Naive B cell (primary cell): ENCODE measurements around the gene TLK2. TPM values are rescaled to one million over a fixed set of nuclear protein-coding genes. Genes with fewer than 3 reads are reported as not detected.

Experiments used
- ATAC-seq, 2 donors: fragments of 150-1000 bp; cut with Tn5 transposase; 2 replicates each; pipeline ENCODE4 v1.10.0; 2021; ENCODE audit warnings: low read depth in 2 of 2, mild to moderate bottlenecking in 2 of 2, moderate library complexity in 2 of 2
- DNase-seq: peaks from one replicate; pipeline ENCODE4 v3.0.0; 2022
- H3K27ac Mint-ChIP-seq, 6 donors: one replicate each; pipeline ENCODE4 v1.8.0; 2020 to 2022; ENCODE audit warnings: mild to moderate bottlenecking in 6 of 6, mixed read lengths in 6 of 6, moderate library complexity in 5 of 6, inconsistent platforms in 2 of 6
- H3K27me3 Mint-ChIP-seq, 3 donors: one replicate each; pipeline ENCODE4 v1.8.0; 2021 to 2022; ENCODE audit warnings: mixed read lengths in 3 of 3, mild to moderate bottlenecking in 1 of 3
- H3K36me3 Mint-ChIP-seq, 2 donors: one replicate each; pipeline ENCODE4 v1.8.0; 2020 to 2022; ENCODE audit warnings: mixed read lengths in 2 of 2, inconsistent platforms in 1 of 2, mild to moderate bottlenecking in 1 of 2
- H3K4me1 Mint-ChIP-seq, 3 donors: one replicate each; pipeline ENCODE4 v1.8.0; 2020 to 2022; ENCODE audit warnings: mixed read lengths in 3 of 3, inconsistent platforms in 1 of 3, mild to moderate bottlenecking in 1 of 3, moderate library complexity in 1 of 3
- H3K4me3 Mint-ChIP-seq, 8 donors: one replicate each; pipeline ENCODE4 v1.8.0; 2020 to 2022; ENCODE audit warnings: mild to moderate bottlenecking in 8 of 8, mixed read lengths in 8 of 8, moderate library complexity in 8 of 8, inconsistent platforms in 2 of 8
- H3K9me3 Mint-ChIP-seq, 7 donors: one replicate each; pipeline ENCODE4 v1.8.0; 2020 to 2022; ENCODE audit warnings: mixed read lengths in 7 of 7, mild to moderate bottlenecking in 5 of 7, inconsistent platforms in 2 of 7, moderate library complexity in 1 of 7
- polyA plus RNA-seq, 6 donors: library from polyadenylated mRNA; unstranded; fragments of 300-500 nt; fragmentation: Illumina TruSeq; gene quantifications; one replicate each; pipeline ENCODE4 v1.2.3, GENCODE V29; 2021; ENCODE audit warnings: low read depth in 6 of 6

Gene TLK2
- polyA plus RNA-seq, 6 donors from 2014 or later = 9.0 to 18.4 (median 14.3) TPM

DNA sequence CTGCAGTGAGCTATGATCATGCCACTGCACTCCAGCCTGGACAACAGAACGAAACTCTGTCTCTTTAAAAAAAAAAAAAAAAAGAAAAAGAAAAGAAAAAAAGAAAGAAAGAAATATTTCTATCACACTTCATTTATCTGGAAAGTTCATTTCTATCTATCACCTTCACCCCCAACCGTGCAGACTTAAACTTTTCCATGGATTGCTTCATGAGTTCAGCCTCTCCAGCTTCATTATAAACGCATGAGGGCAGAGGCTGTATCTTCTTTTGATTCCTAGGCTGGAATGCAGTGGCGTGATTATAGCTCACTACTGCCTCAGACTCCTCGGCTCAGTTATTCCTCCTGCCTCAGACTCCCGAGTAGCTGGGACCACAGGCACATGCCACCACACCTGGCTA is 177.0 kb downstream of the TLK2 start:
- Mint-ChIP-seq H3K4me3 (peak overlapping the region in 1 of 8 donors; percentile 51), H3K27me3 (no peaks in the 10 kb centered on the region), H3K36me3 (peaks cover under 1 to 1% of the 10 kb centered on the region in 2 donors), H3K27ac (no peak overlapping the region), H3K4me1 (peaks cover 22 to 24% (median 23%) of the 10 kb centered on the region in 3 donors), H3K9me3 (peaks cover 0 to 12% (median 4%) of the 10 kb centered on the region in 7 donors)
- DNase-seq (no peak), ATAC-seq (no peak)

DNA sequence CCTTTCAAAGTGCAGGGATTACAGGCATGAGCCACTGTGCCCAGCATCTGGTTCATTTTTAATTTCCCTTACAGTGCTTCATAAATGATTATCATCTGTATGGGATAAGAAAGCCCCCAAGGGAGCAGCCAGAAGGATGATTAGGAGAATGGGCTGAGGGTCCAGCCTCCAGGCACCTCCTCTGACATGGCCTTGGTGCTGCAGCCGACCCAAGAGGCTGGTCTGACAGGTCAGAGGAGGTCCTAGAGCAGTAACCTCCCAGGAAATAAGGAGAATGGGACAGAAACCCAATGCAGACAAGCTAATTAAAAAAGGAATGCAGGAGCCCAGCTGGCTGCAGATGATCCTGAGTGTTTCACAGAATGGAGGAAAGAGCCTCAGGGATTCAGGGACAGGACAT is 177.8 kb downstream of the TLK2 start:
- H3K4me3 Mint-ChIP-seq = peak overlapping the region in 1 of 8 donors; percentile 51
- peaks cover 2 to 20% (median 10%) of the 10 kb centered on the region in 7 donors for H3K9me3 Mint-ChIP-seq
- no peak for DNase-seq
- H3K27me3 Mint-ChIP-seq = no peaks in the 10 kb centered on the region
- H3K36me3 Mint-ChIP-seq = peaks cover 3 to 9% of the 10 kb centered on the region in 2 donors
- ATAC-seq = no peak
- peaks cover 21 to 23% (median 23%) of the 10 kb centered on the region in 3 donors for H3K4me1 Mint-ChIP-seq
- no peak overlapping the region for H3K27ac Mint-ChIP-seq

- peak overlapping the region in 1 of 8 donors; percentile 51 for H3K4me3 Mint-ChIP-seq
- H3K36me3 Mint-ChIP-seq = peaks cover 3 to 13% of the 10 kb centered on the region in 2 donors
- H3K4me1 Mint-ChIP-seq = peaks cover 14 to 18% (median 16%) of the 10 kb centered on the region in 3 donors
- H3K9me3 Mint-ChIP-seq = peaks cover 4 to 22% (median 10%) of the 10 kb centered on the region in 7 donors
- no peak overlapping the region for H3K27ac Mint-ChIP-seq
- DNase-seq (no peak), ATAC-seq (no peak)
- H3K27me3 Mint-ChIP-seq = no peaks in the 10 kb centered on the region
These were observed 178.6 kb downstream of the TLK2 start for GRCh38 chr17:62657145-62657665.

DNA sequence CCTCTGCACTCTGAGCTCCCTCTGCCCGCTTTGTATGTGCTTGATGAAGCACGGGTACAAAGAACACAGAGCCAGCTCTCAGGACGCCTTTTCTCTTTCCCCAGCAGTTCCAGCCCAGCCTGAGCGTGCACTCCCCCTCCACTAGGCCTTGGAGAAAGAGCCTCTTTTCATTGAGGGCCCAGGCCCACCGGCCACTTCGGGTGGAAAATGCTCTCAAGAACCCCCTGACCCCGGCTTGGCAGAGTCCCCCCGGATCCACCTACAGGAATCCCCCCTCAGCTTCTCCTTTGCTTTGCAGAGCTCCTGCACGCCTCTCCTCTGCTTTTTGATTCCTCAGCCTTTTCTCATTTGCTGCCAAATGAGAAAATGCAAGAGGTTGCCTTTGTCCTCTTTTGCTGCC is 179.1 kb downstream of the TLK2 start:
- Mint-ChIP-seq H3K27me3 (no peaks in the 10 kb centered on the region), H3K27ac (no peak overlapping the region), H3K4me3 (no peak overlapping the region), H3K36me3 (peaks cover 3 to 13% of the 10 kb centered on the region in 2 donors), H3K9me3 (peaks cover 4 to 22% (median 10%) of the 10 kb centered on the region in 7 donors), H3K4me1 (peaks cover 10 to 13% (median 11%) of the 10 kb centered on the region in 3 donors)
- no peak for ATAC-seq
- DNase-seq = no peak

- peaks cover 4 to 7% (median 5%) of the 10 kb centered on the region in 3 donors for H3K4me1 Mint-ChIP-seq
- peaks cover 0 to 6% (median 0%) of the 10 kb centered on the region in 3 donors for H3K27me3 Mint-ChIP-seq
These were observed 179.7 kb downstream of the TLK2 start for GRCh38 chr17:62658136-62658920.

DNA sequence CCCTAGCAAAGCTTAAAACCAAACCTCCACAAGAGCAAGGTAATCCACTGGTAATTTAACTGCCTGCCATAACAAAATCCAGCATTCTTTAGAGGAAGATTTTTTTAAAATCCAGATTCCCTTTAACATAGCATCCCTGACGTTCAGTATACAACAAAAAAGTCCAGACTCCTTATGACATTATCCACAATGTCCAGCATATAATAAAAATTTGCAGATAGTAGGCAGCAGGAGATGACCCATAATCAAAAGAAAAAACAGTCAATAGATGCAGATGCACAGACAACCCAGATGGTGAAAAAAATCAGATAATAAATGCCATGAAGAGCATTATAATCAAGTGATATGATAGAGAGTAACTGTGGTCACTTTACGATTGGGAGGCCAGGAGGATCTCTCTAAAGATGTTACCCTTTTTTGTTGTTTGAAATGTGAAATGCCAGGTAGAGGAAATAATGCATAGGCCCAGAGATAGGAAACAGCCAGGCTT is 182.0 kb downstream of the TLK2 start:
- H3K27me3 Mint-ChIP-seq = peaks cover 0 to 12% (median 0%) of the 10 kb centered on the region in 3 donors
- ATAC-seq (no peak), DNase-seq (no peak)
- H3K4me1 Mint-ChIP-seq = no peaks in the 10 kb centered on the region
- no peak overlapping the region for H3K4me3 Mint-ChIP-seq
- peaks cover 4 to 25% (median 10%) of the 10 kb centered on the region in 7 donors for H3K9me3 Mint-ChIP-seq
- H3K27ac Mint-ChIP-seq = no peak overlapping the region
- peaks cover 3 to 13% of the 10 kb centered on the region in 2 donors for H3K36me3 Mint-ChIP-seq

More at GRCh38 chr17:62658136-62658920, 179.7 kb downstream of the TLK2 start:
- Mint-ChIP-seq H3K27ac (peak overlapping the region in 1 of 6 donors; percentile 35), H3K4me3 (no peak overlapping the region), H3K36me3 (peaks cover 3 to 13% of the 10 kb centered on the region in 2 donors), H3K9me3 (peaks cover 4 to 22% (median 10%) of the 10 kb centered on the region in 7 donors)
- ATAC-seq = no peak
- DNase-seq = no peak

DNA sequence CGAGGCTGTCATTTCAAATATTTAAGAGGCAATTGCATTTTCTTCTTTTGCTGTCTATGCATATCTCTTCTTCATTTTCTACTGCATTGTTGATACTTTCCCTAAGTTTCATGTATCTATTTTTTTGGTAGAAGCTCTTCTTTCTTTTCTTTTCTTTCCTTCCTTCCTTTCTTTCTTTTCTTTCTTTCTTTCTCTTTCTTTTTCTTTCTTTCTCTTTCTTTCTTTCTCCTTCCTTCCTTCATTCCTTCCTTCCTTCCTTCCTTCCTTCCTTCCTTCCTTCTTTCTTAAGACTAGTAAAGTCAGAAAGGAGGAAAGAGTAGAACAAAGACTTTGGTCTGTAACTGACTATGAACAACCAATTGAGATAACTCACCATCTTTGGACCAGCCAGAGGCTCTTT is 182.7 kb downstream of the TLK2 start:
- Mint-ChIP-seq H3K27ac (peak overlapping the region in 1 of 6 donors; percentile 24), H3K9me3 (peaks cover 4 to 25% (median 10%) of the 10 kb centered on the region in 7 donors), H3K27me3 (peaks cover 0 to 12% (median 0%) of the 10 kb centered on the region in 3 donors), H3K36me3 (peaks cover 3 to 13% of the 10 kb centered on the region in 2 donors), H3K4me3 (no peak overlapping the region), H3K4me1 (no peaks in the 10 kb centered on the region)
- DNase-seq (no peak), ATAC-seq (no peak)

- peaks cover 0 to 12% (median 0%) of the 10 kb centered on the region in 3 donors for H3K27me3 Mint-ChIP-seq
- DNase-seq (no peak), ATAC-seq (no peak)
- H3K4me1 Mint-ChIP-seq = no peaks in the 10 kb centered on the region
- peaks cover 4 to 25% (median 10%) of the 10 kb centered on the region in 7 donors for H3K9me3 Mint-ChIP-seq
- no peak overlapping the region for H3K27ac Mint-ChIP-seq
- H3K4me3 Mint-ChIP-seq = no peak overlapping the region
- peaks cover 3 to 13% of the 10 kb centered on the region in 2 donors for H3K36me3 Mint-ChIP-seq
These were observed 184.2 kb downstream of the TLK2 start for GRCh38 chr17:62662855-62663254.

Other genes with a start within 250 kb of the TLK2 start
- gene EFCAB3, start 98.3 kb upstream of the TLK2 start, polyA plus RNA-seq = not detected
- gene METTL2A, start 54.9 kb upstream of the TLK2 start, polyA plus RNA-seq = 10 to 100 TPM in 2 of 6 donors, 1 to 10 TPM in 4; 8.0 to 14.4 (median 9.4) TPM
- not detected for gene MRC2, start 148.8 kb downstream of the TLK2 start, polyA plus RNA-seq